T-helper 22 cell (primary cell): ENCODE results near the gene NT5M.

ENCODE experiments used
- DNase-seq: peaks from one replicate; pipeline ENCODE4 v3.0.0-alpha.2; 2020; ENCODE audit warnings: low read depth

Gene NT5M

DNA sequence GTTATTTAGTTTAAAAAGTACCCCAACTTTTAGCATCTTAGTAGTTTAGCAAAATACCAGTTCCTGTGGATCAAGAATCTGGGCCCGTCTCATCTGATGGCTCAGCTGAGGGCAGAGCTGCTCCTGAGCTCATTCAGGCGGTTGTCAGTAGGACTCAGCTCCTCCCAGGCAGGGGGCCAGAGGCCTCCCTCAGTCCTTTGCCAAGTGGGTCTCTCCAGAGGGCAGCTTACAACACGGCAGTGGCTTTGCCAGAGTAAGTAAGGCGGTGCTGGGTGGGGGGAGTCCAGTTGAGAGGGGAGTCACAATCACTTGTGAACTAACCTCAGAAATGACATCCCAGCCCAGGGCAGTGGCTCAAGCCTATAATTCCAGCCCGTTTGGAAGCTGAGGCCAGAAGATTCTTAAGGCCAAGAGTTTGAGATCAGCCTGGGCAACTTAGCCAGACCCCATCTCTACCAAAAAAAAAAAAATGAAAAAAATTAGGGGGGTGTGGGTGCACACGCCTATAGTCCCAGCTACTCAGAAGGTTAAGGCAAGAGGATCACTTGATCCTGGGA is 92.2 kb downstream of the NT5M start:
- DNase-seq = no peak

DNA sequence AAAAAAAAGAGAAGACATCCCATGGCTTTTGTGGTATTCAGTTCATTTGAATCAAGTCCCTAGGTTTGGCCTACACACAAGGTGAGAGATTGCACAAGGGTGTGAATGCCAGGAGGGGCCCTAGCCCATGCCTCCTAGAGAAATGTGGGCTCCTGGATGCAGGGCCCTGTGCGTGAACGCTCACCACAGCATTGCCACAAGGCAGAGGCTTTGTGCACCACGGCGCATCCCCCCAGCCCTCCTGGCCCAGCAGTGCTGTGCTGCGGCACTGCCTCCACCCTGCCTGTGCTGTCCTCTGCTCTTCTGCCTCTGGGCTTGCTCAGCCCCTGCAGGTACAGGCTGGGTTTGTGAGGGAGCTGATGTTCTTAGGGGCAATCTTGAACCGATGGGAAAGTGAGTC is 92.7 kb downstream of the NT5M start:
- no peak for DNase-seq
